Measurements from ENCODE around the gene SYNGR1. TPM values are rescaled to one million over a fixed set of nuclear protein-coding genes. Genes with fewer than 3 reads are reported as not detected.

The SYNGR1 gene, protein sequence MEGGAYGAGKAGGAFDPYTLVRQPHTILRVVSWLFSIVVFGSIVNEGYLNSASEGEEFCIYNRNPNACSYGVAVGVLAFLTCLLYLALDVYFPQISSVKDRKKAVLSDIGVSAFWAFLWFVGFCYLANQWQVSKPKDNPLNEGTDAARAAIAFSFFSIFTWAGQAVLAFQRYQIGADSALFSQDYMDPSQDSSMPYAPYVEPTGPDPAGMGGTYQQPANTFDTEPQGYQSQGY
- total RNA-seq, result not detected in 2 replicates

DNA sequence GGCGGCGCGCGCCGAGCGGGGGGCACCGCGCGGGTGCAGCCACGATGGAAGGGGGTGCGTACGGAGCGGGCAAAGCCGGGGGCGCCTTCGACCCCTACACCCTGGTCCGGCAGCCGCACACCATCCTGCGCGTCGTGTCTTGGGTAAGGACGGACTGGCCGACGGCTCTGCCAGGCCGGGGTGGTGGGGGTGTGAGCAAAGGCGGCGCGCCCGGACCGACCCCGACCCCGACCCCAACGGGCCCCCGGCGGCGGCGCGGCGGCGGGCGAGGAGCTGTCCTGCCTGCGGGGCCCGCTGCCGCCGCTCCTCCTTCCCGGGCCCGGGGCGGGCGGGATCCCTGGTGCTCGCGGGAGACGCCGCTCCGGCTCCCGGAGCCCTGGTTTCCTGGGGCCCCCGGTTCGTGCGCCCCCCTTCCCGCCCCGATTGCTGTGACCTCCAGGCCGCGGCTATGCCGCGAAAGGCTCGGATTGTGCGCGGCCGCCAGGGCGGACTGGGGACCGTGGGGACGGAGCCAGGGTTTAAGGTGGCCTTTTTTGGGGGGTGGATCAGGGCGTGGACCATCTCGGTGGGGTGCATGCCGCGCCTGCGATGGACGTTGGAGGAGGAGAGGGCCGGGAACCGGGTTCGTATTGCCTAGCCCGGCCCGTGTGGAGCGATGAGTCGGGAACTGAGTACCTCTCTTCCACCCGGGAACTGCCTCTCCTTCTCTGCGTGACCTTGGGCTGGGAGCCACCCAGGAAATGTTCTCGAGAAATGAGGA lies at the start of gene SYNGR1:
Gene SYNGR1, plus strand, starts transcription at position 25 of the 760 bp plus-strand sequence. Its CDS starts 20 bp downstream, at position 45.
- Mint-ChIP-seq H3K4me3 (peak within 1 kb of the TSS; percentile 68), H3K36me3 (ENCODE audit: low read depth) (no peaks in the 10 kb centered on the region), H3K9me3 (no peaks in the 10 kb centered on the region), H3K27ac (no peak within 1 kb of the TSS), H3K4me1 (peaks cover 7% of the 10 kb centered on the region), H3K27me3 (peaks cover 33% of the 10 kb centered on the region)
- no peak for DNase-seq
- intact Hi-C loops (cut with micrococcal nuclease), result no loop called here

DNA sequence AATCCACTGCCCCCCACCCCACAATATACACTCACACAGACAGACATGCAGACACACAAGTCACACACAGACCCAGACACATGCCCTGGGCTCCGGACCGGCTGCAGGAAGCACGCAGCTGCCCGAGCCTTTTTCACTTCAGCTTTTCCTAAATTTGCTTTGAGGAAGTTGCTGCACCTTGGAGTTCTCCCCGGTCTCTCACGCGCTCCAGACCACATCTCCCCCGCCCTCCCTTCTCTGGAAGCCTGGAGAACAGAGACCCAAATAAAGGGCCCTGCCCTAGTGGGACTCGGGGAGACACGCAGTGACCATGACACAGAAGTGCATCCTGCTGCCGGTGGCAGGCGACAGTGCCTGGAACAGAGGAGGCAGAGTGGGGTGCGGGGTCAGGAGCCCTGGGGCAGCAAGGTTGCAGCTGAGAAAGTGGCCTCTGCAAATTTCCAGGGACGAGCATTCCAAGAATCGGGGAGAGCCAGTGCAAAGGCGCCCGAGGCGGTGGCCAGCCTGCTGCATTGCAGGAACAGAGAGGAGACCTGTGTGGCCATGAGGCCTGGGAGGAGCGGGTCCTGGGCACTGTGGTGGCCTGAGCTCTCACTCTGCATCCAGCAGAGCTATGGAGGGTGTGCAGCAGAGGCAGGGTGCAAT lies 49.5 kb upstream of the SYNGR1 start:
- H3K27me3 Mint-ChIP-seq, result peaks cover 25% of the 10 kb centered on the region
- peaks cover 6% of the 10 kb centered on the region for H3K4me1 Mint-ChIP-seq
- H3K27ac Mint-ChIP-seq, result no peak overlapping the region
- intact Hi-C loops (cut with micrococcal nuclease), result no loop called here
- no peaks in the 10 kb centered on the region for H3K9me3 Mint-ChIP-seq
- H3K36me3 Mint-ChIP-seq (ENCODE audit: low read depth), result no peaks in the 10 kb centered on the region
- H3K4me3 Mint-ChIP-seq, result no peak overlapping the region
- no peak for DNase-seq

DNA sequence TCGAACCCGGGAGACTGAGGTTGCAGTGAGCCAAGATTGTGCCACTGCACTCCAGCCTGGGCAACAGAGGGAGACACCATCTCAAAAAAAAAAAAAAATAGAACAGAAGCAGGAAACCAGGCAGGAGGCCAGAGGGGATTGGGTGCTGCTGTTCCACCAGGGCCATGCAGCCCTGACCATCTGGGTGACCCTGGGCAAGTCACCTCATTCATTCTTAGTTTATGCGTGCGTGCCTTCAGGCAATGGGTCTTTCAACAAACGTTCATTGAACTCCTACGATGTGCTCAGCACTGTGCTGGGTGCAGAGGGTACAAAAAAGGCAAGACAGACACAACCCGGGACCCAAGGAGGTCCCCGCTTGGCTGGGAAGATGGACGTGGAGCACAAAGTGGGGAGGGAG lies 48.7 kb upstream of the SYNGR1 start:
- no peak for DNase-seq
- no peaks in the 10 kb centered on the region for H3K9me3 Mint-ChIP-seq
- H3K4me1 Mint-ChIP-seq, result peaks cover 6% of the 10 kb centered on the region
- peaks cover 25% of the 10 kb centered on the region for H3K27me3 Mint-ChIP-seq
- no peak overlapping the region for H3K27ac Mint-ChIP-seq
- H3K36me3 Mint-ChIP-seq (ENCODE audit: low read depth), result no peaks in the 10 kb centered on the region
- intact Hi-C loops (cut with micrococcal nuclease), result no loop called here
- H3K4me3 Mint-ChIP-seq, result no peak overlapping the region

DNA sequence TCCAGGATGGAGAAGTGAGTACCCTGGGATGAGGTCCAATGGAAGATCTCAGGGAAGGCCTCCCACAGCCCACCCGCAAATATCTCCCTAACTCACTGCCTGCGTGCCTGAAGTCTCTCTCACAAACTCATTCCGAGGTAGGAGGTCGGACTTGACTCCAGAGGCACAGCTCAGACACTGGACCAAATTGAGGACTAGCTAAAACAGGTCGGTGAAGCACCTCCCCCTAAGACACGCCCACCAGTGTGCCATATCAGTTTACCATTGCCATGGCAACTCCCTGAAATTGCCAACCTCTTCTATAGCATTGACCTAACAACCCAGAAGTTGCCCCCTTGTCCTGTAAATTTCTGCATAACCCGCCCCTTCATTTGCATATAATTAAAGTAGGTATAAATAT lies 47.9 kb upstream of the SYNGR1 start:
- intact Hi-C loops (cut with micrococcal nuclease), result no loop called here
- Mint-ChIP-seq H3K36me3 (ENCODE audit: low read depth) (no peaks in the 10 kb centered on the region), H3K4me1 (peaks cover 6% of the 10 kb centered on the region), H3K27ac (no peak overlapping the region), H3K4me3 (no peak overlapping the region), H3K27me3 (peaks cover 25% of the 10 kb centered on the region), H3K9me3 (no peaks in the 10 kb centered on the region)
- DNase-seq, result no peak

DNA sequence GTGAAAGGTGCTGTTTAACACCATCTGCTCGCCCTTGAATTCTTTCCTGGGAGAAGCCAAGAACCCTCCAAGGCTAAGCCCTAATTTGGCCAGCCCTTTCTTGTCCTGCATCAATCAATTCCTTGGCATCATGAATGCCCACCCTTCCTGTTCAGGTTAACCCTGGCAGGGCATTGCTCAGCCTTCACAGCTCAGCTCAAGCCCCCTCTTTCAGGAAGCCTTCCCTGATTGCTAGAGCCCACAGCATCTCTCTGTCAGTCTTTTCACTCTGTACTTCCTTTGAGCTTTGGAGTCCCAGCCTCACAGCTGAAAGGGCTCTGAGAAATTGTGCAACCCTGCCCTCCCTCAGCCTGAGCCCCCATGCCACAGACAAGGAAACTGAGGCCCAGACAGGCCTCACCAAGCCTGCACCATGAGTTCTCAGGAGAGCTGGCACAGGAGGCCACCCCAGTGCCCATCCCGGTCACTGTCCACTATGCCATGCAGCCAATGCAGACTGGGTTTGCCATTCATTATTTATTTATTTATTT lies 47.3 kb upstream of the SYNGR1 start:
- peaks cover 25% of the 10 kb centered on the region for H3K27me3 Mint-ChIP-seq
- H3K36me3 Mint-ChIP-seq (ENCODE audit: low read depth), result no peaks in the 10 kb centered on the region
- intact Hi-C loops (cut with micrococcal nuclease), result no loop called here
- peaks cover 6% of the 10 kb centered on the region for H3K4me1 Mint-ChIP-seq
- no peak overlapping the region for H3K27ac Mint-ChIP-seq
- no peaks in the 10 kb centered on the region for H3K9me3 Mint-ChIP-seq
- H3K4me3 Mint-ChIP-seq, result no peak overlapping the region
- DNase-seq, result no peak

DNA sequence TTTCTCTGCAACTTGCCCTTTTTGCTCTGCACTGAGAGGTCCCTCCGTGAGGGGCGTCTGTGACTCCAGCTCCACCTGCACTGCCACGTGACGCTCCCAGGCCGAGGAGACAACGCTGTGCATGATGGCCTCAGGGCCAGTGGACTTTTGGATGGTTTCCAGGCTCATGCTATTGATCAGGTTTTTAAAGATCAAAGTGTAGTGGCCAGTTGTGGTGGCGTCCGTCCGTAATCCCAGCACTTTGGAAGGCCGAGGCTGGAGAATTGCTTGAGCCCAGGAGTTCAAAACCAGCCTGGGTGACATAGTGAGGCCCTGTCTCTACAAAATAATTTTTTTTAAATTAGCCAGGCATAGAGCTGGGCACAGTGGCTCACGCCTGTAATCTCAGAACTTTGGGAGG lies 46.4 kb upstream of the SYNGR1 start:
- H3K27ac Mint-ChIP-seq, result no peak overlapping the region
- H3K36me3 Mint-ChIP-seq (ENCODE audit: low read depth), result no peaks in the 10 kb centered on the region
- peaks cover 21% of the 10 kb centered on the region for H3K27me3 Mint-ChIP-seq
- no peak overlapping the region for H3K4me3 Mint-ChIP-seq
- peaks cover 6% of the 10 kb centered on the region for H3K4me1 Mint-ChIP-seq
- intact Hi-C loops (cut with micrococcal nuclease), result no loop called here
- no peaks in the 10 kb centered on the region for H3K9me3 Mint-ChIP-seq
- no peak for DNase-seq

DNA sequence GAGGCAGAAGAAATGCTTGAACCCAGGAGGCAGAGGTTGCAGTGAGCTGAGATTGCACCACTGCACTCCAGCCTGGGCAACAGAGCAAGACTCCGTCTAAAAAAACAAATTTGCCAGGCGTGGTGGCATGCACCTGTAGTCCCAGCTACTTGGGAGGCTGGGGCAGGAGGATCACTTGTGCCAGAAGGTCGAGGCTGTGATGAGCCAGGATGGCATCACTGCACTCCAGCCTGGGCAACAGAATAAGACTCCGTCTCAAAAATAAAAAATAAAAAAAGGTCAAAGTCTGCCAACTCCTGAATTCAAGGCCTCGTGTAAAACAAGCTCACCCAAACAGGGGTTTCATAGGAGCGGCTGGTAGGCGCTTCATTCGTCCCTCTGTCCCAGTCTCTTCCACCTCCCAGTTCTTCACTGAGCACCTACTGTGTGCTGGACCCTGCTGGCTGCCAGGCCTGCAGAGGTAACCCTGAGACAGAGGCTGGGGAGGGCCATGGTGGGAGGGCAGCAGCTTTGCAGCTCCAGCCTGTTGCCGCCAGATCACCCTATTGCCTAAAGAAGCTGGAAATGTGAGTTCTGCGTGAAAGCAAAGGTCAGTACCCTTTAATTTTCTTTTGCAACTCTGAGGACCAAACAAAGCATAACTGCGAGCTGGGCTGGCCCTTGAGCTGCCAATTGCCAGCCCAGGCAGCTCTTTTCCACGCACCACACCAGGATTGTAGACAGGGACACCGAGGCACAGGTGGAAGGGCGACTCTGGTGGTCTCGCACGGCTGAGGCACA lies 45.7 kb upstream of the SYNGR1 start:
- Mint-ChIP-seq H3K4me3 (no peak overlapping the region), H3K9me3 (no peaks in the 10 kb centered on the region), H3K4me1 (peaks cover 9% of the 10 kb centered on the region), H3K36me3 (ENCODE audit: low read depth) (no peaks in the 10 kb centered on the region), H3K27me3 (peaks cover 21% of the 10 kb centered on the region), H3K27ac (no peak overlapping the region)
- no peak for DNase-seq
- intact Hi-C loops (cut with micrococcal nuclease), result no loop called here

DNA sequence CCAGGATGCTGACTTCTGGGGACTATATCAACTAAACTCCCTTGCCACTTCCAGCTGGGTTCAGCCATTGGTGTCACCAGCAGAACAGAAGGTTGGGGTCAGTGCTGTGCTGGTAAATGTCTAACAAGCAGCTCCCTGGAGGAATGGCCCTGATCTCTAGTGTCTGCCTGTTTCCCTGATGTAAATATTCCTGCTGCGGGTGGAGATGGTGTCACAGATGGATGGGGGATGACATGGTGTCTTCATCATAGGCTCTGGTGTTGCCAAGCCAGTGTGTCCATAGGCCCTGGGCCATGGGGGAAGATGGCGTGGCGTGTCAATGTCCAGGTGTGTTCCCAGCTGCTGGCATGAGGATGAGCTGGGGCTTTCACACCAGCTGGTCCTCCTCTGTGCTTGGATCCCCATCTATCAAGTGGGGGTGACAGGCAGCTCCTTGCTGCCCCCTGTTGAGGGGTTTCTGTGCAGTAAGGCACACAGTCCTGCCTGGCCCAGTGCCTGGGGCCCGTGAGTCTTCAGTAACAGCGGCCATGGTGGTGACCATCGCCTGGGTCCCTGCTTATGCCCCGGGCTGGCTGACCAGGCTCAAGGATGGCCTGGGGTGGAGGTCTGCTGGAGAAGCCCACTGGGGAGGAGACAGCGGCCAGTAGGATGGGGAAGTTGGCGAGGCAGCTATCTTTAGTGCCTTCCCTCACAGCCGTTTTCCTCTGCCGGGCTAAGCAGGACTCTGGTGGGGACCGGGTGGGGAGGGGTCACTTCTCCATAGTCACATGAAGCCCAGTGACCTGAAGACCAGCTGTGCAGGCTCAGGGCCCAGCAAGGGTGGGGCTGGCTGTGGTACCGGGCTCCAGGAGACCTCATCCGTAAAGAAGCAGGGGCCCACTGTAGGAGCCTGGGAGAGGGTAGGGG lies 43.1 kb upstream of the SYNGR1 start:
- Mint-ChIP-seq H3K36me3 (ENCODE audit: low read depth) (peaks cover 10% of the 10 kb centered on the region), H3K27me3 (no peaks in the 10 kb centered on the region), H3K27ac (no peak overlapping the region), H3K9me3 (no peaks in the 10 kb centered on the region), H3K4me3 (no peak overlapping the region), H3K4me1 (peaks cover 6% of the 10 kb centered on the region)
- peak; percentile 86 for DNase-seq
- intact Hi-C loops (cut with micrococcal nuclease), result loop anchor here (1.0 kb wide), 1 partner anchor 136 kb away; no protein-coding TSS in a partner anchor

DNA sequence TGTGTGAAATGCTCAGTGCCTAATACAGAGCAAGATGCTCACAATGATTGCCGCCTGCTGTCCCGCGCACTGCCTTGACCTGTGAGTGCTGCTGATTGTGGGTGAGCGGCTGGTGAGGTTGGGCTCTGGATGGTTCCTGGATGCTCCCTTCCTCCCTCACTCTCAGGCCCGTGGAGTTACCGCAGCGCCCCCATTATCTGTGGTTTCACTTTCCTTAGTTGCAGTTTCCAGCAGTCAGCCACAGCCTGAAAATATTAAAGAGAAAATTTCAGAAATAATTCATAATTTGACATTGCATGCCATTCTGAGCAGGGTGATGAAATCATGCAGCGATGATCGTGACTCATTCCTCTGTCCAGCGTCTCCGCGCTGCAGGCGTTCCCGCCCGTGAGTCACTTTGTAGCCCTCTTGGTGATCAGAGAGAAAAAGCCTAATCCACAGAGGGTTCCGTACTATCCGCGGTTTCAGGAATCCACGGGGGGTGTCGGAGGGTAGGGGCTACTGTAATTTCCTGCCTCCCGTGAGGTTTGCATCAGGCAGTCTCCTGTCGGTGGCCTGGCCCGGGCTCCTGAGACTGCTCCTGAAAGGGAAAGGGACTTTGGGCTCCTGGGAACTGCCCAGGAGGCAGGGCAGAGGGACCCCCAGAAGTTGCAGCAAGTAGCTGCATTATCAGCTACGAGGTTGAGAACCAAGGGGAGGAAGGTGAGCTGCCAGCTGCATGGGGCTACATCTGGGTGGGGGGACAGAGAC lies 41.0 kb upstream of the SYNGR1 start:
- no peak overlapping the region for H3K27ac Mint-ChIP-seq
- H3K36me3 Mint-ChIP-seq (ENCODE audit: low read depth), result peaks cover 28% of the 10 kb centered on the region
- intact Hi-C loops (cut with micrococcal nuclease), result no loop called here
- no peaks in the 10 kb centered on the region for H3K27me3 Mint-ChIP-seq
- no peak for DNase-seq
- no peaks in the 10 kb centered on the region for H3K9me3 Mint-ChIP-seq
- H3K4me3 Mint-ChIP-seq, result no peak overlapping the region
- peaks cover 6% of the 10 kb centered on the region for H3K4me1 Mint-ChIP-seq

DNA sequence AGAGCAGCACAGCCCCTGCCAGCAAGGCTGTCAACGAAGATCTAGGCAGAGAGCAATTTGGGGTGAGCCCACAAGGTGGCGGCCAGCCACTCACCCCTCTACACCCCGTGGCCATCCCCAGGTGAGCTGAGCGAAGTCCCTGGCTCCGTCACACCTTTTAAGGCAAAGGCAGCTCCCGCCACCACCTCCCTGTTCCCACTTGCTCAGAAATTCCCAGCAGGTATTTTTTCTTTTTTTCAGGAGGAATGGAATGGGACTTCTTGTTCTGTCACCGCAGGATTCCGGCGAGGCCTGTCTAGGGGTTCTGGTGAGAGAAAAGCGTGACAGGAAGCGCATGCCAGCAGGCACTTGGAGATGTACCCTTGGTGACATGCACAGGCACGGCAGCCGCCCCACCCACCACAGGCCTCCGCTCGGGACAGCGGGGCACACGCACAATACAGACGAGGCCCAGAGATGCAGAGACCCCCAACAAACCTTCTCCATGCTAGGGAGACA lies 40.4 kb upstream of the SYNGR1 start:
- intact Hi-C loops (cut with micrococcal nuclease), result no loop called here
- Mint-ChIP-seq H3K4me1 (peaks cover 6% of the 10 kb centered on the region), H3K4me3 (no peak overlapping the region), H3K36me3 (ENCODE audit: low read depth) (peaks cover 35% of the 10 kb centered on the region), H3K27ac (no peak overlapping the region), H3K27me3 (no peaks in the 10 kb centered on the region), H3K9me3 (no peaks in the 10 kb centered on the region)
- DNase-seq, result no peak

DNA sequence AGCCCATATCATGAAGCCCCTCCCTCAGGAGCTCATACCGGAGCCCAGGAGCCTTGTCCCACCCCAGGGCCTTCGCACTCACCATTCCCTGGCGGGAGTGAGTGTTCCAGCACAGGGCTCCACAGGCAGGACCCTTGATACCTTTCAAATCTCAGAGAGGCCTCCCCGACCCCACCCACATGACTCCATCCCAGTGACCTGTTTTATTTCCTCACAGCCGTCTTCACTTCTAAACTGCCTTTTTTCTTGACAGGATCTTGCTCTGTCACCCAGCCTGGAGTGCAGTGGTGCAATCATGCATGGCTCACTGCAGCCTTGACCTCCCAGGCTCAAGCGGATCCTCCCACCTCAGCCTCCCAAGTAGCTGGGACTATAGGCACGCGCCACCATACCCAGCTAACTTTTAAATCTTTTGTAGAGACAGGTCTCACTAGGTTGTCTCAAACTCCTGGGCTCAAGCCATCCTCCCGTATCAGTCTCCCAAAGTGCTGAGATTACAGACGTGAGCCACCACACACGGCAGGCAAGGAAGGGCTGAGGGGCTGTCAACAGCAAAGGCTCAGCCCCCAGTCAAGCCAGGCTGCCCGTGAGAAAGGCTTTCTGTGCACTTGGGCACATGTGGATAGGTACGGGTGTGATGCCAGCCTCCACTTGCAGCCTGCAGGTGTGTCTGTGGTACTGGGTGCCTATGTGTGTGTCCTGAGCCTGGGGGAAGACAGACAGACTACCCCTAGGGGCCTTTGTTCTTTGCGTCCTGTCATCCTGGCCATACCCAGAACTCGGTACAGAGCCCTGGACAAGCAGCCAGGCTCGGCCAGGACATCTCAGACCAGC lies 39.7 kb upstream of the SYNGR1 start:
- H3K9me3 Mint-ChIP-seq, result no peaks in the 10 kb centered on the region
- no peak for DNase-seq
- peaks cover 42% of the 10 kb centered on the region for H3K36me3 Mint-ChIP-seq (ENCODE audit: low read depth)
- intact Hi-C loops (cut with micrococcal nuclease), result loop anchor here (10.0 kb wide), 1 partner anchor 305 kb away; no protein-coding TSS in a partner anchor
- peaks cover 9% of the 10 kb centered on the region for H3K4me1 Mint-ChIP-seq
- H3K27me3 Mint-ChIP-seq, result no peaks in the 10 kb centered on the region
- H3K27ac Mint-ChIP-seq, result peak overlapping the region; percentile 61
- H3K4me3 Mint-ChIP-seq, result no peak overlapping the region
